ENCODE measurements around the gene CYP2B6. TPM values are rescaled to one million over a fixed set of nuclear protein-coding genes. Genes with fewer than 3 reads are reported as not detected.
"Not testable (repeated sequence)": the region's sequence is repeated elsewhere in the genome, so short reads cannot be mapped to it uniquely, and the experiment has no call there.

The CYP2B6 gene
- total and polyA plus RNA-seq, 4 donors = 0.01 to 1.2 TPM; not detected in 2

GRCh38 chr19:41030651-41031050 lies 39.6 kb downstream of the CYP2B6 start:
- no peak overlapping the region for H3K9ac ChIP-seq (ENCODE audit: insufficient read depth in 1 of 2, low read length in 2 of 2)
- H3K9me3 ChIP-seq (ENCODE audit: control insufficient read depth in 4 of 4, insufficient read depth in 3 of 4, low read length in 3 of 4) = no peaks in the 10 kb centered on the region
- H3K27me3 ChIP-seq (ENCODE audit: control insufficient read depth in 3 of 3, insufficient read depth in 3 of 3, low read length in 2 of 3) = peaks cover 0 to 11% (median 4%) of the 10 kb centered on the region in 3 donors
- H3K36me3 ChIP-seq (ENCODE audit: control insufficient read depth in 4 of 4, insufficient read depth in 4 of 4, low read length in 4 of 4) = no peaks in the 10 kb centered on the region
- H3K4me1 ChIP-seq (ENCODE audit: control insufficient read depth in 5 of 5, insufficient read depth in 5 of 5, low read length in 5 of 5) = no peaks in the 10 kb centered on the region
- H3K4me3 ChIP-seq = no peak overlapping the region
- no peak for TF ChIP-seq CTCF (IDR thresholded peaks at IDR 0.05; ENCODE audit: control extremely low read depth, extremely low read depth)
- ATAC-seq (ENCODE audit: insufficient read depth, low FRiP score) (no peak), DNase-seq (no peak)
- no peak overlapping the region for H3K27ac ChIP-seq (ENCODE audit: low read depth in 1 of 2, low read length in 1 of 2)
- WGBS, 2 donors = 62 to 65% methylated on average over 6 of the region's 6 CpGs

DNA sequence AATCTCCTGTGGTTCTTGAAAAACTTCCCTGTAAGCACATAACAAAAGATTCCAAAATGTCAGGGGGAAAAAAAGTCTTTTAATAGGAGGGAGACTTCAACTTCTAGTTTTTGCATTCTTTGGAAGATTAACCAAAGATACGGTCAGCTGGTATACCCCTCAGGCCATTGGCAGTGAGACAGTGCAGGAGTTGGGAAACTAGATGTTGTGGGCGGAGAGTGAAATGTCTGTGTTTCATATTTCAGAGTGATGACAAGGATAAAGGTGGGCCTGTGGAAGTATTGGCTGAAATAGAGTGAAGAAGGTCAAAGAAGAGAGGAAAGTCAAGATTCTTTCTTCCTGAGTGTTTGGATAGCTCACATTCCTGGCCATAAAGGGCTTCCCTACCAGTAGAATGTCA lies 40.8 kb downstream of the CYP2B6 start:
- no peak overlapping the region for H3K27ac ChIP-seq (ENCODE audit: low read depth in 1 of 2, low read length in 1 of 2)
- no peak for ATAC-seq (ENCODE audit: insufficient read depth, low FRiP score)
- H3K9ac ChIP-seq (ENCODE audit: insufficient read depth in 1 of 2, low read length in 2 of 2) = no peak overlapping the region
- H3K27me3 ChIP-seq (ENCODE audit: control insufficient read depth in 3 of 3, insufficient read depth in 3 of 3, low read length in 2 of 3) = peaks cover 0 to 3% (median 0%) of the 10 kb centered on the region in 3 donors
- no peaks in the 10 kb centered on the region for H3K4me1 ChIP-seq (ENCODE audit: control insufficient read depth in 5 of 5, insufficient read depth in 5 of 5, low read length in 5 of 5)
- no peaks in the 10 kb centered on the region for H3K36me3 ChIP-seq (ENCODE audit: control insufficient read depth in 4 of 4, insufficient read depth in 4 of 4, low read length in 4 of 4)
- TF ChIP-seq CTCF (IDR thresholded peaks at IDR 0.05; ENCODE audit: control extremely low read depth, extremely low read depth) = no peak
- WGBS, 2 donors = 75 to 91% methylated on average over 2 of the region's 2 CpGs
- H3K4me3 ChIP-seq = no peak overlapping the region
- DNase-seq = no peak
- H3K9me3 ChIP-seq (ENCODE audit: control insufficient read depth in 4 of 4, insufficient read depth in 3 of 4, low read length in 3 of 4) = no peaks in the 10 kb centered on the region

GRCh38 chr19:41033324-41033723 lies 42.2 kb downstream of the CYP2B6 start:
- not testable (repeated sequence) for H3K4me1 ChIP-seq (ENCODE audit: control insufficient read depth in 5 of 5, insufficient read depth in 5 of 5, low read length in 5 of 5); H3K9ac ChIP-seq (ENCODE audit: insufficient read depth in 1 of 2, low read length in 2 of 2); H3K36me3 ChIP-seq (ENCODE audit: control insufficient read depth in 4 of 4, insufficient read depth in 4 of 4, low read length in 4 of 4); H3K4me3 ChIP-seq; H3K27ac ChIP-seq (ENCODE audit: low read depth in 1 of 2, low read length in 1 of 2); DNase-seq; H3K27me3 ChIP-seq (ENCODE audit: control insufficient read depth in 3 of 3, insufficient read depth in 3 of 3, low read length in 2 of 3); ATAC-seq (ENCODE audit: insufficient read depth, low FRiP score); H3K9me3 ChIP-seq (ENCODE audit: control insufficient read depth in 4 of 4, insufficient read depth in 3 of 4, low read length in 3 of 4)
- WGBS, 2 donors = 54 to 64% methylated on average over 7 of the region's 7 CpGs

- ATAC-seq (ENCODE audit: insufficient read depth, low FRiP score) (no peak), DNase-seq (no peak)
- Histone ChIP-seq H3K36me3 (ENCODE audit: control insufficient read depth in 4 of 4, insufficient read depth in 4 of 4, low read length in 4 of 4) (no peaks in the 10 kb centered on the region), H3K4me3 (no peak overlapping the region), H3K27ac (ENCODE audit: low read depth in 1 of 2, low read length in 1 of 2) (no peak overlapping the region), H3K4me1 (ENCODE audit: control insufficient read depth in 5 of 5, insufficient read depth in 5 of 5, low read length in 5 of 5) (no peaks in the 10 kb centered on the region), H3K9ac (ENCODE audit: insufficient read depth in 1 of 2, low read length in 2 of 2) (no peak overlapping the region), H3K27me3 (ENCODE audit: control insufficient read depth in 3 of 3, insufficient read depth in 3 of 3, low read length in 2 of 3) (no peaks in the 10 kb centered on the region), H3K9me3 (ENCODE audit: control insufficient read depth in 4 of 4, insufficient read depth in 3 of 4, low read length in 3 of 4) (no peaks in the 10 kb centered on the region)
- TF ChIP-seq CTCF (IDR thresholded peaks at IDR 0.05; ENCODE audit: control extremely low read depth, extremely low read depth) = no peak
- WGBS, 2 donors = 94 to 98% methylated on average over 1 of the region's 1 CpG
Measured at GRCh38 chr19:41039806-41040205, 48.7 kb downstream of the CYP2B6 start.

DNA sequence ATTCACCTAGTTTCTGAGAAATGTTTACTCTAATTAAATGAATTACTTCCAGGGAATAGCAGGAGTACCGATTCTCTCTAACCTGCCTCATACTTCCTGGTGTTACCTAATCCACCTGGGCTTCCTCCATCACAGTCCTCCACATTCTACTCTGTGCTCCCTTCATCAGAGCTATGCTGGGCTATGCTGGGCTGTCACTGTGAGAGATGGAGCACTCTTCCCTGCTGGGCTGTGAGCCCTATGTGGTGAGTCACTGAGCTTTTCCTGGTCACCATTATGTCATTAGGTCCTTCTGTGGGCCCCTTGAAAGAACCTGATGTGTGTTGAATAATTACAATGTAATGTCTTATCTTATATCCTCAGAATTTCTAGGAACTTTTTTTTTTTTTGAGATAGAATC lies 54.0 kb downstream of the CYP2B6 start:
- not testable (repeated sequence) for DNase-seq; H3K36me3 ChIP-seq (ENCODE audit: control insufficient read depth in 4 of 4, insufficient read depth in 4 of 4, low read length in 4 of 4); H3K9me3 ChIP-seq (ENCODE audit: control insufficient read depth in 4 of 4, insufficient read depth in 3 of 4, low read length in 3 of 4); ATAC-seq (ENCODE audit: insufficient read depth, low FRiP score); H3K9ac ChIP-seq (ENCODE audit: insufficient read depth in 1 of 2, low read length in 2 of 2); H3K4me3 ChIP-seq; H3K27me3 ChIP-seq (ENCODE audit: control insufficient read depth in 3 of 3, insufficient read depth in 3 of 3, low read length in 2 of 3); H3K27ac ChIP-seq (ENCODE audit: low read depth in 1 of 2, low read length in 1 of 2); H3K4me1 ChIP-seq (ENCODE audit: control insufficient read depth in 5 of 5, insufficient read depth in 5 of 5, low read length in 5 of 5)
- 28 to 68% methylated on average over 1 of the region's 1 CpG for whole genome bisulfite sequencing, 2 donors

All from lung (tissue), 12 donors.